ENCODE results near the gene SMYD3.
"Not testable (repeated sequence)": the region's sequence is repeated elsewhere in the genome, so short reads cannot be mapped to it uniquely, and the experiment has no call there.

The SMYD3 gene

DNA sequence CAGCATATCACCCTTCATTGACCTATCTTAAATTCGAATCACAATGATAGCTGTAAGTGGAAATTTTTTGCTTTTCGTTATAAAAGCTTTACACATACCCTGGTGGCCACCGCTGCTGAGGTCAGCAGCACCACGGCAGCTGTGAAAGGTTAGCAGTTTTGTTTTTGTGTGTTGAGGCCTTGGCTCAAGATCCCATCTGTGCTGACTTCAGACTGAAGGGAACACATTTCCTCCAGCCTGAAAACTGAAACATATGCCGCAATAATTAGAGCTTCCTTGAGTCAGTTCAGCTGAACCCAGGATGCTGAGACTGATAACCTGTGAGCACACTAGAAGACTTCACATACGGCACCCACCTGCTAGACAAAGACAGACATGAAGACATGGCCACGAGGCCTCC is 103.0 kb downstream of the SMYD3 start:
- DNase-seq, result no peak

DNA sequence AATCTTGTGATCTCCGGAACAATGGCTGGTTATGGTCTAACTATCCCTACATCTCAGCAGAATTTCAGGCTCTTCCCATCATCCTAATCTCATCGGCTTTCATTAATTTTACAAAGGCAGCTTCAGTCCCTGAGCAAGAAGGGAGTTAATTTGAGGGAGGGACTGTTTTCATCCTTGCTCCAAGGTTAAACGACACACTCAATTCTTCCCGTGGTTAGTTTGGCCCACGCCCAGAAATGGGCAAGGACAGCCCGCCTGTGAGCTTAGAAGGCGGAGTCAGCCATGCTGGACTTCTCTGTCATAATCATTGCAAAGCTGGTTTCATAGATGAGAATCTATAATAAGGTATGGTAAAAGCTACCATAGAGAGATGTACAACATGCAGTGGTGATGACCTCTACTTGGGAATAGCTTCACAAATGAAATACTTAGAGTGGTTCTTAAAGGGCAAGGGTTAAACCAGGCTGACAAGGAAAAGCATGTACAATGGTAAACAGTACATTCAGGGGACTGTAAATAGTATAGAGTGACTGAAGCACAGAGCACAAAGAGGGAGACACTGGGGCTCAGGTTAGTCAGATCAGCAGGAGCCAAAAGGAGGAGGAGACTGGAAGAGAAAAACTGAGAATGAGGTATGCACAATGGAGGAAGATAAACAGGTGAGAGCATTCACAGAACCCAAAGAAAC is 108.8 kb downstream of the SMYD3 start:
- DNase-seq, result peak; percentile 7

- no peak for DNase-seq
These were observed 110.0 kb downstream of the SMYD3 start for GRCh38 chr1:246397046-246397445.

- DNase-seq, result no peak
These were observed 110.8 kb downstream of the SMYD3 start for GRCh38 chr1:246396322-246396721.

- no peak for DNase-seq
These were observed 113.0 kb downstream of the SMYD3 start for GRCh38 chr1:246394121-246394520.

- DNase-seq, result no peak
These were observed 116.2 kb downstream of the SMYD3 start for GRCh38 chr1:246390855-246391254.

DNA sequence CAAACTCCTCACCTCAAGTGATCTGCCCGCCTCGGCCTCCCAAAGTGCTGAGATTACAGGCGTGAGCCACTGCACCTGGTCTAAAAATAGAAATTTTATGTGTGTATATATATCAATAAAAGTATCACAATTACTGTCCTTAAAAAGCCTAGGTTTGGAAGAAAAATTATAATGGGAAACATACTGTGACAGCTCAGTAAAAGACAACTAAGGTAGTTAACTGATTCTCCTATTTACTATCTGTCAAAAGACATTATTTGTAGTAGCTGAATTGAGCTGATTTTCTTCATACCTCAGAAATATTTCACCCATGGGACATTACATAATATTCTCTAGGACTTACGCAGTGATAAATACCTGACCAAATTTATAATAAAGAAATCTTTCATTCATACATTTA is 122.5 kb downstream of the SMYD3 start:
- no peak for DNase-seq

DNA sequence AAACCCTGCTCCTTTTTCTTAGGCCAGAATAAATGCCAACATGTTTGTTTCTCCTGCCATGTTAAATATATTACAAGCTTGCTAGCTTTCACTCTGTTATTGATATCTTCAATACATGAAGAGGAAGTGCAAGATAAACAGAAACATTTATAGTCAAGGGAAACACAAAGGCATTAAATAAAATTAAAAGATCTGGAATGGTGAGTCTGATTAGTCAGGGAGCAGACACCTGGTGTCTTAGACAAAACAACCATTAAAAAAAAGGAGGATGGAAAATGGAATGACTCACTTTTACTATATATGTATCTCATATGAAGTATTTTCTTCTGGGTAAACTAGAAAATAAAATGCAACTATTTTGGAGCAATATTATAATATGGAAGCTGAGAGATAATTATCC is 123.3 kb downstream of the SMYD3 start:
- no peak for DNase-seq

DNA sequence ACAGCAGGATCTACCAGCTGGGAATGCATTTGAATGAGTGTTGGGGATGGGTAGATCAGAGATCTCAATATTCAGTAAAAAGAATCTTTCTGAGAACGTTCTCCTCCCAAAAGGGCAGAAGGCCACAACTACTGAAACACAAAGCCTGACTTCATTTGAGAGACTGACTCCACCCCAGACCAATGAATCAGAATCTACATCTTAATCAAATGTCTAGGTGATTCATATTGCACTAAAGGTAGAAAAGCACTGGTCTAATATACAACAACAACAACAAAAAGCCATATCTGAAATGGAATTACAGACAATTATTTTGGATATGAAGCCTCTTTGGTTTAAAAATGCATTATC is 123.9 kb downstream of the SMYD3 start:
- DNase-seq, result no peak

GRCh38 chr1:246382589-246383238 is 124.4 kb downstream of the SMYD3 start:
- DNase-seq, result no peak

DNA sequence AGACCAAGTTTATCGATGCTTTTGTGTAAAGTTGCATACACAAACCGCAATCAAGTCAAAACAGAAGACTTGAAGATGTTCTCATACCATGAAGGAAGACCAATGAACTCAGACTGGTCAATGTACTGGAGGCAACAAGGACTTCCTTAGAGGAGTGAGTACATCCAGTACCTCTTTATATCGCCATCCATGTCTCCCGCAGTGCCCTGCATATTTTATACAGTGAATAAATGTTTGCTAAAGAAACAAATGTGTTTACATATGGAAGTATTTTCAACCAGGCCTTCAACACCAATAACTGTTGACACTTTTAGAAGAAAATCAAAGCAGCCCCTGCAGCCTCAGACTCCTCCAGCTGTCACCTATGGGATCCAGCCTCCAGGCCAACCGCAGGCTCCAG is 125.6 kb downstream of the SMYD3 start:
- DNase-seq, result no peak

DNA sequence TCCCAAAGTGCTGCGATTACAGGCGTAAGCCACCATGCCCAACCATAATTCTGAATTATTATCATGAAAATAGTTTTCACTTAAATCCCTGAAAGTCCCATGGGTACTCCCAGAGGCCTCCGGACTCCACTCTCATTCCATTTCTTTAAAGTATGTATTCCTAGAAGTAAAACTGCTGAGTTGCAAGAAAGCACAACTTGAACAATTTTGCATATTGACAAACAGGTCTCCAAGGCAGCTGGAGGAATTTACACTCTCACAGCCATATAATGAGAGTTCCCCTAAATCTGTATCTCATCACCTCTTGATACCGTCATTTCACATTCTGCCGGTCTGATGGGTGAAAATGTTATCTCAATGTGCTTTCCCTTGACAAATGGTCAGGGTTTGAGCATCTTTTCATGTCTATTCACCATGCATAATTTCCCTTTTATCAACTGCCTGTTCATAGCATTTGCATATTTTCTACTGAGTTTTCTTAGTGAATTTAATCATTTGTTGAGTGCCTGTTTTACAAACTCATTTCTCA is 129.4 kb downstream of the SMYD3 start:
- no peak for DNase-seq

DNA sequence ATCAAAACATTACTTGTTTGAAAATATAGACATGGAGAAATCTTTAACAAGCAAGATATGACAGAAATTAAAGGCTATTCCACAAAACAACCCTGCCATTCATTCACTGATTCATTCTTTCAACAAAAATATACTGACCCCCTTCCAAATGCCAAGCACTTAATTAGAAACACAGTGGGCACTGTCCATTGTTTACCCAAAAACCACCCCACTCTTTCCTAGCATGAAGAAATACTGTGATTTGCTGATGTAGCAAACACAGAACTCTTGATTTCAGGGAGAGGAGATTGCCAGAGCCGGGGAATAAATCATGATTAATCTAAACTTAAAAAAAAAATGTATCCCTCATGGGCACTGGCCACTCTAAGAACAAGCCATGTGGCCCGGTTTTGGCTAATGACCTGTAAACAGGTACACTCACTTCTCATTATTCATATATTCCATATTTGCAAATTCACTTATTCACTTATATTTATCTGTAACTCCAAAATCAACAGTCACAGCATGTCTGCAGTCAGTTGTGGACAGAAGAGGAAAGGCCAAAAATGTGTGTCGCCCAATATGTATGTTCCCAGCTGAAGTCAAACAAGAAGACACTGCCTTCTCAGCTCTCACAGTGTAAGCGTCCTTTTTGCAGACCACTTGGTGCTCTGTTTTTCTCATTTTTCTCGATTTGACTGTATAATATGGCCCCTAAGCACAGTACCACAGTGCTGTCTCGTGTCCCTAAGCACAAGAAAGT is 133.1 kb downstream of the SMYD3 start:
- DNase-seq, result no peak

DNA sequence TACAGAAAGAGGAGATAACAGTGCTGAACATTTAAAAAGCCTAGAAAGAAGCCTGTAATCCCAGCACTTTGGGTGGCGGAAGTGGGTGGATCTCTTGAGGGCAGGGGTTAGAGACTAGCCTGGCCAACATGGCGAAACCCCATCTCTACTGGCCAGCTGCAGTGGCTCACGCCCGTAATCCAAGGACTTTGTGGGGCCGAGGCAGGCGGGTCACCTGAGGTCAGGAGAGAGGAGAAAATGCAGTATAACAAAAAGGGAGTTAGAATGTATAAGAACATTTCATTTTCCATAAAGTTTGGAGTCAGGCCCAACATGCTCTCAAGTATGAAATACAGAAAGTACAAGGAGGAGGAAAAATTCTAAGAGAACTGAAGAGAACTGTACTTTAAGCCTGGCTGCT is 134.5 kb downstream of the SMYD3 start:
- DNase-seq, result no peak

DNA sequence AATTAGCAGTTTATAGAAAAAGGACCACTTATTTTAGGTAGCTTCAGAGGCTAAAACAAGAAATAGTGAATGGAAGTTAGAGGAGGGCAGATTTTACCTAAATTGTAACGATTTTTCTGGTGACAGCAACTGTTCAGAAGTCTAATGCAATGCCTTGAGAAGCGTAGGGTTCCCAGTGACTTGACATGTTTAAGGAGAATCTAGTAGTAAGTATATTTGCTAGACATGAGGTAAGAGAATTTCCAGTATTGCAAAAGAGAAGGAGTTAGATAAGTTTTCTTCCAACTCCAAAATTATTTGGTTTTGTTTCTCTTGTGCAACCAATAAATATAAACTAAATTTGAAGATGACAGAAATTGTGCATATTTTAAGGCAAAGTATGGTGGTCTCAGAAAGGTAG is 140.0 kb downstream of the SMYD3 start:
- no peak for DNase-seq

DNA sequence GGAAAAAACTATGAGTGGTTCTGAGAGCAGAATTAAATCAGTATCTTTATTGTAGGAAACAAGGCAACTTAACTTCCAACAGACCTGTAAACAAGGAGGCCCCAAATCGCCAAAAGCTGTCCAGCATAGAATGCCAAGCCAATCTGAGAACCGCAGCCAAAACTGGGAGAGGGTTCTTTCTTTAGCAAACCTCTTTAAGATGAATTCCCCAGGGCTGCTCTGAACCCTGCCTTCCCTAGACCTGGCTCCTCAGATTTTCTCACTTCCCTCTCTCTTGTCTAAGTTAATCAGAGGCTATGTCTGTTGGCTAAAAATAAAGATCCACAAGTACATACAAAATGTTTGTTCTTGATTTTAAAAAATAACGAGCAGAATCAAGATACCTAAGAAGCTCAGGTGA is 141.4 kb downstream of the SMYD3 start:
- peak; percentile 1 for DNase-seq

- DNase-seq, result peak; percentile 43
These were observed 142.6 kb downstream of the SMYD3 start for GRCh38 chr1:246364415-246364941.

GRCh38 chr1:246357014-246357598 is 150.0 kb downstream of the SMYD3 start:
- not testable (repeated sequence) for DNase-seq

DNA sequence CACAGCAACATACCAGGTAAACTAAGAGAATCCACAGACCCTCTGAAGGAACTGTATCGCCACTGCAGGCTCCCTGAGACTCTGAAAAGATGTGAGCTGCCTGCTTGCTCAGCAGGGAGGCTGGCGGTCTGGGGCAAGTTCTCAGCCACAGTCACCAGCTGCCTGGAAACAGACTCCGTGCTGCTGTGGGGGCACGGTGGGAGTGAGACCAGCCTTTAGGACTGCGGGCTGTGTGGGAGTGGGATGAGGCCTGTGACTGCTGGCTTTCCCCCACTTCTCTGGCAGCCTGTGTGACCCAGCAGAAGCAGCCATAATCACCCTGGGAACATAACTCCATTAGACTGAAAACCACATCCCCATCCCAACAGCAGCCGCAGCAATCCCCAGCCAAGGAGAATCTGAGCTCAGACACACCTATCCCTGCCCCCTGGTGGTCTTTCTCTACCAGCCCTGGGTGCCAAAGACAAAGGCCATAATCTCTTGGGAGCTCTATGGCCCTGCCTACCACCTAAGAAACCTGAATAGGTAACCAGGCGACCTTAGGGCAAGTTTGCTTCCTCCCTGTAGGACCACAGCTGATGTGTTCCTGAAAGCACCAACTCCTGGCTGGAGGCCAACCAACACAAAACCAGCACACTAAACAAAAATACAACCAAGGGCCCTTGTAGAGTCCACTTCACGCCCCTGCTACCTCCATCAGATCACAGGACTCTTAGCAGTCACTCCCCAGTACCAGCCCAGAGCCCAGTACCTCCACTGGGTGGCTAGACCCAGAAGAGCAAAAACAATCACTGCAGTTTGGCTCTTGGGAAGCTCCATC is 151.5 kb downstream of the SMYD3 start:
- DNase-seq, result peak; percentile 36

GRCh38 chr1:246351721-246352120 is 155.4 kb downstream of the SMYD3 start:
- no peak for DNase-seq

DNA sequence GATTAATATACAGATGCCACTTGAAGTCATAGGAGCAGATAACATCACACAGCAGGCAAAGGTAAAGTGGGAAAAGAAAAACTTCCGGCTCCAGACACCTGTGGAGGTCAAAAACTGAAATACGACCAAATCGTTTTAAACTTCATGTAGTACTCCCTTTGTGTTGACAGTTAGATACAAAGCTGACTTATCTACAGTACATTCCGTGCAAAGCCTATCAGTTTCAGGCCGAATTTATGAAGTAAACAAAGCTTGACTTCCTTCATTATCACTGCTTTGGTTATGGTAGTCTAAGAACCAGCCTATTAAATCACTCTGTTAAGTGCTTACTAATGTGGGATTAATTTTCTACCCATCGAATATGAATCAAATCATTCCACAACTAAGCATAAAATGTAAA is 156.3 kb downstream of the SMYD3 start:
- DNase-seq, result no peak

DNA sequence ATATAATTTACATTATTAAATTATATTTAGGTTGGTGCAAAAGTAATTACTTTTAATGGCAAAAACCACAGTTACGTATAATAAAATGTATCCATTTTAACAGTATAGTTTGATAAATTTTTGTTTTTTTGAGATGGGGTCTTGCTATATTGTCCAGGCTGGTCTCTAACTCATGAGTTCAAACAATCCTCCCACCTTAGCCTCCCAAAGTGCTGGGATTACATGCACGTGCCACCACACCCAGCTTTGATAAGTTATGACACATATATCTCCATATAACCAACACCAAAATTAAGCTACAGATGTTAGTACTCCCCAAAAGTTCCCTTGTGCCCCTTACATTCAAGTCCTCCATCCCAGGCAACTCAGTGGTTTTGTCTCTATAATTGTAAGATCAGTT is 163.1 kb downstream of the SMYD3 start:
- no peak for DNase-seq

GRCh38 chr1:246343251-246343650 is 163.8 kb downstream of the SMYD3 start:
- no peak for DNase-seq

Data from NCI-H345 (cell line).